ENCODE data around the gene TNP2.

The TNP2 gene

GRCh38 chr16:11276896-11277593 lies 7.9 kb upstream of the TNP2 start:
- DNase-seq, result no peak

GRCh38 chr16:11276143-11276895 lies 7.2 kb upstream of the TNP2 start, which contains the start of gene PRM2:
PRM2 (minus strand) TSS chr16:11276480; CDS start chr16:11276370, 110 bp downstream.
- no peak for DNase-seq

DNA sequence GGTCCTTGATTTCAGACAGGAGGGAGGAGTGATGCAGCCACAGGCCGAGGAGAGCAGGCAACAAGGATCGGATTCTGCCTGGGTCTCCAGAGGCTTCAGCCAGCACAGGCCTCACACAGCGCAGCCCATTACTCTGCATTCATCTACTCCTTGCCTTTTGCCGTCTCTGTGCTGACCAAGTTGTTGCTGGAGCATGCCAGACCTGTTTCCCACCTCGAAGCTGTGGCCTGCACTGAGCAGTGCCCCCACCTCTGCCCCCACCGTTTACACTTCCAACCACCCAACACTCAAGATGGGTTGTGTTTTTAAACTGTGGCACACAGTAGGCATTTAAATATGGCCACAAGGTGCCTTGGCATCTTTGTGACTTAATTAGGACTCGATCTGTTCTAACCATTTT lies 5.8 kb upstream of the TNP2 start:
- no peak for DNase-seq

GRCh38 chr16:11273721-11274324 lies 4.7 kb upstream of the TNP2 start:
- no peak for DNase-seq

GRCh38 chr16:11272921-11273720 lies 4.0 kb upstream of the TNP2 start, which contains the start of gene PRM3:
PRM3 (minus strand) TSS chr16:11273629; CDS start chr16:11273595, 34 bp downstream.
- DNase-seq, result no peak

DNA sequence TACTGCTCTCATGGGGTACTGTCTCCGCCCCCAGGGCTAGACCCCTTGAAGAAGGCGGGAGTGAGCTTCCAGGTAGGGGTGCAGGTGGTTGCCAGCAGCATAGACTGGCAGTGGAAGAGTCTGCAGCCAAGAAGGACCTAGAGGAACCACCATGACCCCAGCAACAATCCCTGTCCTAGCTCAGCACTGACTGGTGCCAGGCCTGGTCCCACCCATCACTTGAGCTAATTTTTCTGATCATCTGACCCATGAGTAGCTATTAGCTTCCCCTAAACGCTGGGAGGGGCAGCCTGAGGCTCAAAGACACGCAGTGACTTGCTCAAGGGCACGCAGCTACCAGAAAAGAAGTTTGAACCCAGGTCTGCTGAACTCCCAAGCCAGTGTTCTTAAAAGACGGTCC lies 3.4 kb upstream of the TNP2 start:
- DNase-seq, result no peak

GRCh38 chr16:11271610-11272009 lies 2.5 kb upstream of the TNP2 start:
- no peak for DNase-seq

DNA sequence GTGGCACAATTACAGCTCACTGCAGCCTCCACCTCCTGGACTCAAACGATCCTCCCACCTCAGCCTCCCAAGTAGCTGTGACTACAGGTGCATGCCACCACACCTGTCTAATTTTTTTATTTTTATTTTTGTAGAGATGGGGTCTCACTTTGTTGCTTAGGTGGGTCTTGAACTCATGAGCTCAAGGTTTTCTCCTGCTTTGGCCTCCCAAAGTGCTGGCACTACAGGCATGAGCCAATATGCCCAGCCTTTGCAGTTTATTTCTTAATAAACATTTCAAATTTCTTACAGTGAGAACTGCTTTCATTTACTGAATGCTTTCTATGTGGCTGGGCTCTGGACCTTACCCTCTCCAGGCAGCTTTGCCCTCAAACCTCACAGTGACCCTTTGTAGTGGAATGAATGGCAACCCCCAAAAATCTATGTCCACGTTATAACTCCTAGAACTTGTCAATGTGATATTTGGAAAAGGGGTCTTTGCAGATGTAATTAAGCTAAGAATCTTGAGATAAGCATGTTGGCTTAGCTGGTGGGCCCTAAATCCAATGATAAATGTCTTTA lies 1.6 kb upstream of the TNP2 start:
- DNase-seq, result no peak

GRCh38 chr16:11265124-11265523 lies 4.0 kb downstream of the TNP2 start:
- DNase-seq, result no peak

- DNase-seq, result no peak
Observed at GRCh38 chr16:11264155-11264832, 4.8 kb downstream of the TNP2 start.

- no peak for DNase-seq
Observed at GRCh38 chr16:11263737-11264136, 5.4 kb downstream of the TNP2 start.

GRCh38 chr16:11262915-11263314 lies 6.2 kb downstream of the TNP2 start:
- DNase-seq, result no peak

DNA sequence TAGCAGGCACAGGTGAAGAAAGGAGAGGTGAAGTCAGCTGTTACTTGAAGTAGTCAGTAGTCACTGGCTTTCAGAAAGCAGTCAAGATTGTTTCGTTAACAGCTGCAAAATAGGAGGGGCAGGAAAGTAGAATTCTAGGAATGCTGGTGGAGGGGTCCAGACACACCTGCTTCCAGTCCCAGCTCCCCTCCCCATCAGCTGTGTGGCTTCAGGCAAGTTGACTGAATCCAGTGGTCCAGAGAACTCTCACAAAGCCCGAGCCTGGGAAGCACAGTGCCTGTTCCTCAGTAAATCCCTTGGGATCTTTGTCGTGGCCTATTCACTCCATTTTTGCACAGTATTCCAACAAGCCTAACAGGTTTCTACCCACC lies 8.5 kb downstream of the TNP2 start:
- no peak for DNase-seq

GRCh38 chr16:11259655-11260595 lies 9.2 kb downstream of the TNP2 start:
- no peak for DNase-seq

GRCh38 chr16:11258553-11259492 lies 10.3 kb downstream of the TNP2 start:
- no peak for DNase-seq

DNA sequence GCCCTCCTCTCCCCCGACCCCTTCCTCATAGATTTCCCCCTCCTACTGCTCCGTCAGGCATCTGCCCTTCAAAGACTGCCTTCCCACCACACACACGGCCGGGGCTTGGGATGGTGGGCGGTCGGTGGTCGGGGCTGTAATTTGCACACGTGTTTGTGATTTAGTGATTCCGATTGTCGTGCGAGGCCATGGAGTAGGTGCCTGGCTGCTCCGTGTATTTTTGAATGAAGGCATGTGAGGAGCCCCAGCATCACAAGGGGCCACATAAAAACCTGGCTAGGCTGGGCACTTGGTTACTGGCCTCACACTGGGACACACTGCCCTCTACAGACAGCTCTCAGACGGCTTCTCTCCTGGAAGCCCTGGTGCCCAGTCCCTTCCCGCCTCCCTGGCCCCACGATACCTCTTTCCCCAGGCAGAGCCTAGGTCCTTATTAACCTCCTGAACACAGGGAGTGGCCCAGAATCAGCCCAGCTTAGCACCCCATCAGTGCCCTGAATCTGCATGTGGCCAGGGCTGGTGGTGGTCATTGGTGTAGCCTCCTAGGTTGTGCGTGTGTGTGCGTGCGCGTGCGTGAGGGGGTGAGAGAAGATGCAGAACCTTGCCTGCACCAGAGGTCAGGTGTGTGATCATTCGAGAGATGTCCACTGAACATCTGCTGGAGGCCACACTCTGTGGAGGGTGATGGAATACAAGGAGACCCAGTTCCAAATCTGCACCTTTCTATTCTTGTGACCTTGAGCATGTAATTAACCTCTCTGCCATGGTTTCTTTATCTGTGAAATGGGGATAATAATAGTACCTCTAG lies 11.8 kb downstream of the TNP2 start:
- peak; percentile 48 for DNase-seq

DNA sequence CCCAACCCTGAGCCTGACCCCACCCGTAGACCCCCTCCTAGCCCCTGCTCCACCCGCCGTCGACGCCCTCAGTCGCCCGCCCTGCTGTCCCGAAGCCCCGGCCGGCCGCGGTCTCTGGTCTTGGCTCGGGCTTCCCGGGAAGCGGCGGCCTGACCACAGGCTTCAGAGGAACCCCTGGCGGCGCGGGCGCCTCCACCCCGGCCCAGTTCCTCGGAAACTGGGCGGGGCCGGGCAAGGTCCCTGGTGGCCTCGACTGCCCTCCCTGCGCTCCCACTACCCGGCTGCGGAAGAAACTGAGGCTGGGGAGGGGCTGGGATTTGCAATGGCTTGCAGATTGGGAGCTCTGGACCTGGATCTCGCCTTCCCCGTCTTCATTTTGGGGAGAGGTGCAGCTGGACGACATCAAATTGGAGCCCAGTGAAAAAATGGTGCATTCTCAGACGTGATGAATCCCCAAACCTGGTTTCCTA lies 12.4 kb downstream of the TNP2 start:
- no peak for DNase-seq

DNA sequence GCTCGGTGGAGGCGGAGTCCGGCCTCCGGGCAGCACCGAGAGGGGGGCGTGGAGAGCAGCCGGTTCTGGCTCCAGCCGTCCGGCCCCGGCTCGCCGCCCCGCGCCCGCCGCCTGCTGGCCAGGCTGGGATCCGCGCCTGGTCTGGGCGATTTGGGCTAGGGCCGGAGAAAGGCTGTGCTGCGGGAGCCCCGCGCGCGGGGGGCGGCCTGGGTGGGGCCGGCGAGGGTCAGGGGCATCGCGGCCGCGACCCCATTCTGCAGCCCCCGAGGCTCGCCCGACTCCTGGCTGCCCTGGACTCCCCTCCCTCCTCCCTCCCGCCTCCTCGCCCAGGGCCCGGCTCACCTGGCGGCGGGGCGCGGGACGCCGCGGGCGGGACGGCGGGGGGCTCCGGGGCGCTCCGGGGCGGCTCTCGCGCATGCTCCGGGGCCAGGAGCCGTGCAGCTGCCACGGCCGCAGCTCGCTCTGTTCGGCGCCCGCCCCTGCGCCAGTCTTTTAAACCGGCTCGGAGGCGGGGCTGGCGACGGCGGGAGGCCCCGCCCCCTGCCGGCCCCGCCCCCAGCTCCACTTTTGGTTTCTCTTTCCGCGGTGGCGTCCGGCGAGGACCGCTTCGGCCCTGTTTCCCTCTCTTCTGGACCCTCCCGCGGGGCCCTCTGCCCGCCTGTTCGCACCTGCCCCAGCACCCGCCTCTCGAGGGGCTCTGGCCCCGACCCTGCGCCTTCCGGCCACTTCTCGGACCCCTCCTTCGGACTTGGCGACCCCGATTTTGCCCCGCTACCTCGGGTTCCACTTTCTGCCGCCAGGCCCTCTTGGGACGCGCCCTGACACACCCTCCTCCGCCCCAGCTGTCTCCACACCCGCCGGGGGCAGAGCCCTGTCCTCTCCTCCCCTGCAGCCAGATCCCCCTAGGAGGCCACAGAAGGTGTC lies 13.1 kb downstream of the TNP2 start, which contains the start of gene SOCS1:
SOCS1 (minus strand) TSS at position 468 of the 924 bp plus-strand sequence. CDS start 726 bp downstream, outside the sequence.
- peak; percentile 48 for DNase-seq
